Measurements from ENCODE around the gene TBXAS1. TPM values are rescaled to one million over a fixed set of nuclear protein-coding genes. Genes with fewer than 3 reads are reported as not detected.

Gene TBXAS1
- total RNA-seq, 1 donor from 2014 or later, result 3.8 TPM

DNA sequence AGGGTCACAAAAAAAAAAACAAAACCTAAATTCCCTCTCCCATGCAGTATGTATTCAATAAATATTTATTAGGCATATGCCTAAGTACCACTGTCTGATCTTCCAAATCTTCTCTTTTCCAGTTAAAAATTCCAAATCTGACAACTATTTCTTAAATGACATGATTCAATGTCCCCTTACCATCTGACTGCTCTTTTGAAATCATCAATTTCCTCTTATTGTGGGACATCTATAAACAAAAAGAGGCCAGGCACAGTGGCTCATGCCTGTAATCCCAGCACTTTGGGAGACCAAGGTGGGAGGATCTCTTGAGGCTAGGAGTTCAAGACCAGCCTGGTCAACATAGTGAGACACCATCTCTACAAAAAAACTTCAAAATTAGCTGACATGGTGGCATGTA is 103.5 kb downstream of the TBXAS1 start:
- Histone ChIP-seq H3K9me3 (no peaks in the 10 kb centered on the region), H3K4me1 (no peaks in the 10 kb centered on the region), H3K36me3 (no peaks in the 10 kb centered on the region), H3K27me3 (no peaks in the 10 kb centered on the region), H3K4me3 (no peak overlapping the region), H3K27ac (no peak overlapping the region)
- no peak for DNase-seq (ENCODE audit: low spot score in 2 of 2)
- intact Hi-C loops (cut with DNase I), result no loop called here
- TF ChIP-seq, protein P1, sequence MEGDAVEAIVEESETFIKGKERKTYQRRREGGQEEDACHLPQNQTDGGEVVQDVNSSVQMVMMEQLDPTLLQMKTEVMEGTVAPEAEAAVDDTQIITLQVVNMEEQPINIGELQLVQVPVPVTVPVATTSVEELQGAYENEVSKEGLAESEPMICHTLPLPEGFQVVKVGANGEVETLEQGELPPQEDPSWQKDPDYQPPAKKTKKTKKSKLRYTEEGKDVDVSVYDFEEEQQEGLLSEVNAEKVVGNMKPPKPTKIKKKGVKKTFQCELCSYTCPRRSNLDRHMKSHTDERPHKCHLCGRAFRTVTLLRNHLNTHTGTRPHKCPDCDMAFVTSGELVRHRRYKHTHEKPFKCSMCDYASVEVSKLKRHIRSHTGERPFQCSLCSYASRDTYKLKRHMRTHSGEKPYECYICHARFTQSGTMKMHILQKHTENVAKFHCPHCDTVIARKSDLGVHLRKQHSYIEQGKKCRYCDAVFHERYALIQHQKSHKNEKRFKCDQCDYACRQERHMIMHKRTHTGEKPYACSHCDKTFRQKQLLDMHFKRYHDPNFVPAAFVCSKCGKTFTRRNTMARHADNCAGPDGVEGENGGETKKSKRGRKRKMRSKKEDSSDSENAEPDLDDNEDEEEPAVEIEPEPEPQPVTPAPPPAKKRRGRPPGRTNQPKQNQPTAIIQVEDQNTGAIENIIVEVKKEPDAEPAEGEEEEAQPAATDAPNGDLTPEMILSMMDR (IDR thresholded peaks at IDR 0.05), result no peak

DNA sequence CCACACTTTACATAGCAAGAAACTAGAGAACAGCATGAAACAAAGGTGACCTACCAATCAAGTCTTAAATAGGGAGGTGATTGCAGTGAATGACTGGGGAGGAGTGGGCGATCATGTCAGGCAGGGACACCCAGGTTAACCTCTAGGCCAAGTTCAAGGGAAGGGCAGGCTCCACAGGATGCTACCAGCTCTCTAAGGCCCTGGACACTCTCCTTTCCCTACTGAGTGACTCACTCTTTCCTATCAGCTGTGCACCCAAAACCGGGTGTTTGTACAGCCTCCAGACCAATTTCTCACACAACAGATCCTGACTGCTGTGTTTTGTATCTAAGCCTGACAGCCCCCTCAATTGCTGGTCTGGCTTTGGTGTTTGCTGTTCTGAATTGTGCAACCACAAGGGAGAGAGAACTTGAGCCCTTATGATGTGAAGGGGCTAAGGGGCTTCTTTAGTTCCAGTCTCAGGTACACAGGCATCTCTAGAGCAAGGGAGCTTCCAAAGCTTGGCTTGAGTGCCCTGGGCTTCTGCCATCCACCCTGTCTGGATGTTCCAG is 107.8 kb downstream of the TBXAS1 start:
- no peaks in the 10 kb centered on the region for H3K36me3 ChIP-seq
- H3K9me3 ChIP-seq, result no peaks in the 10 kb centered on the region
- no peak overlapping the region for H3K4me3 ChIP-seq
- no peak for DNase-seq (ENCODE audit: low spot score in 2 of 2)
- TF ChIP-seq, protein P1 (IDR thresholded peaks at IDR 0.05), result no peak
- no peaks in the 10 kb centered on the region for H3K4me1 ChIP-seq
- no peak overlapping the region for H3K27ac ChIP-seq
- intact Hi-C loops (cut with DNase I), result no loop called here
- H3K27me3 ChIP-seq, result no peaks in the 10 kb centered on the region

DNA sequence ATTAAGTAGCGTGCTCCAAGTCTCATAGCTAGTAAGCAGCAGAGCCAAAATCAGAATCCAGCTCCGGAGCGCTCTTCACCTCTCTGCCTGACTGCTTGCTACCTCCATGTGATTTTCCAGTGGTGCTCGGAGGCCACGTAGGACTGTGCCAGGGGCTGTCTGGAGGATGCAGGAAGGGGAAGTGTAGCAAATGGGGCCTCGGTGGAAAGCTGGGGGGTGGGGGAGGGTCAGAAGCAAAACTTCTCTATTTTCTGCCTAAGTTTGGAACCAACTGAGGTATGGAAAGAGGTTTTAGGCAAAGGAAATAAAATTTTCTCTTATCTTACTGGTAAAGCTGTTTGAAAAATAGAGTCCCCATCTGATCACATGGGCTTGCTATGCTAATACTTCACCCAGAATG is 108.7 kb downstream of the TBXAS1 start:
- Histone ChIP-seq H3K36me3 (no peaks in the 10 kb centered on the region), H3K27me3 (no peaks in the 10 kb centered on the region), H3K4me3 (no peak overlapping the region), H3K4me1 (no peaks in the 10 kb centered on the region), H3K27ac (no peak overlapping the region), H3K9me3 (no peaks in the 10 kb centered on the region)
- intact Hi-C loops (cut with DNase I), result no loop called here
- no peak for DNase-seq (ENCODE audit: low spot score in 2 of 2)
- TF ChIP-seq, protein P1 (IDR thresholded peaks at IDR 0.05), result no peak

DNA sequence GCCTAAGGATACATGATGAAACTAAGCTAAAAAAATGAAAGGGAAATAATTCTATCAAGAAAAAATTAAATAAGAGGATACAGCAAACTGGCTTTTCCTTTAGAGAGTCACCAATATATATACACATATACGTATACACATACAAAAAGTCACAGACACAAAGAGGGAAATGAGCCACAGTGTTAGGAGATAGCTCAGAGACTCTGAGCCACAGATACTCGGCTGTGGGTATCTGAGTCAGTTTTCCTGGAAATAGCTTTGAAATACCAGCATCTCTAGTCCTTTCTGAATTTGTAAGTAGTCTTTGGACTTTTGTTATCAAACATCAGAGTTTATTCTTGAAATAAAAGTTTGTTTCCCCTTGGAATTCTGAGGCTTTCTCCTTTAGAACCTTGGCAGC is 111.8 kb downstream of the TBXAS1 start:
- TF ChIP-seq, protein P1 (IDR thresholded peaks at IDR 0.05), result no peak
- no peaks in the 10 kb centered on the region for H3K36me3 ChIP-seq
- H3K4me3 ChIP-seq, result no peak overlapping the region
- H3K27ac ChIP-seq, result no peak overlapping the region
- no peak for DNase-seq (ENCODE audit: low spot score in 2 of 2)
- intact Hi-C loops (cut with DNase I), result no loop called here
- H3K27me3 ChIP-seq, result no peaks in the 10 kb centered on the region
- no peaks in the 10 kb centered on the region for H3K9me3 ChIP-seq
- no peaks in the 10 kb centered on the region for H3K4me1 ChIP-seq

DNA sequence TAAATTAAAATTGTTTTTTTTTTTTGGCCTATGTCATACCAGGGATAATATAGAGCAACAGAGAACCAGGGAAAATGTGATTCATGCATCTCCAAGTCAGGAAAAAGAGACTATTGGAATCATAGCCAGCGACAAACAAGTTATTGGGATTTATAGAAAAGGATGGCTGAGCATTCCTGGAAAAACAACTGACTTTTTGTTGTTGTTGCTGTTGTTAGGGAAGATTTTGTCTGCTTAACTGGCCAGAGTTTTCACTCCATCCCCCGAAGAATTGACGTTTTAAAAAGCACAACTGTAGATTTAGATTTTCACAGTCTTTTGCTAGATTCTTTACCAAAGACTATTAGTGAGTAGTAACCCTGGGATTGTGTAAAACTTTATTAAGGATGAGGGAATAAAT is 112.4 kb downstream of the TBXAS1 start:
- TF ChIP-seq, protein P1 (IDR thresholded peaks at IDR 0.05), result no peak
- DNase-seq (ENCODE audit: low spot score in 2 of 2), result no peak
- Histone ChIP-seq H3K36me3 (no peaks in the 10 kb centered on the region), H3K27me3 (no peaks in the 10 kb centered on the region), H3K9me3 (no peaks in the 10 kb centered on the region), H3K4me1 (no peaks in the 10 kb centered on the region), H3K27ac (no peak overlapping the region), H3K4me3 (no peak overlapping the region)
- intact Hi-C loops (cut with DNase I), result no loop called here

DNA sequence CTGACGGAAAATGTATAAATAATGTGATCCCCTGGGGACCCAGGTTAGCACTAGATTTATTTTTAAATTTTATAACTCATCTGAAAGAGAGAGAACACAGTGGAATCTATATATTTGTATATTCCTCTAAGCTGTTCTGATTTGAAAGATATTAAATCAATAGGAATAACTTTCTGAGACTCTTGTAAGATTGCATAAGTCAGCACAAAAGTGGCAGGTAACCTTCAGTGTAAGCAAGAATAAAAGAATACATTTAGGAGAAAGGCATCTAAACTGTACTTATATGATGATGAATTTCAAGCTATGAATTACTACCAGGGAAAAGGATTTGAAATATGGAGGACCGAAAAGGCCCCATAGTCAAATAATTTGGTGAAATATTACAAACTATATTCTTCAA is 112.8 kb downstream of the TBXAS1 start:
- peaks cover 0 to under 1% of the 10 kb centered on the region in 2 donors for H3K9me3 ChIP-seq
- TF ChIP-seq, protein P1 (IDR thresholded peaks at IDR 0.05), result no peak
- DNase-seq (ENCODE audit: low spot score in 2 of 2), result no peak
- H3K4me1 ChIP-seq, result no peaks in the 10 kb centered on the region
- no peak overlapping the region for H3K4me3 ChIP-seq
- no peak overlapping the region for H3K27ac ChIP-seq
- intact Hi-C loops (cut with DNase I), result no loop called here
- H3K36me3 ChIP-seq, result no peaks in the 10 kb centered on the region
- H3K27me3 ChIP-seq, result no peaks in the 10 kb centered on the region
